HG03103 (cell line): ENCODE results near the gene ATXN7L3B.

Experiments used
- ATAC-seq: cut with Tn5 transposase; IDR thresholded peaks from one replicate; pipeline ENCODE4 v1.9.1; 2021; ENCODE audit warnings: low read depth; ENCODE audit not compliant: unreplicated experiment

The ATXN7L3B gene

GRCh38 chr12:74547249-74547648 lies 9.6 kb downstream of the ATXN7L3B start:
- ATAC-seq: no peak

GRCh38 chr12:74551291-74551690 lies 13.7 kb downstream of the ATXN7L3B start:
- ATAC-seq: no peak

GRCh38 chr12:74552201-74552600 lies 14.6 kb downstream of the ATXN7L3B start:
- ATAC-seq: no peak

- ATAC-seq: no peak
Measured at GRCh38 chr12:74559728-74560127, 22.1 kb downstream of the ATXN7L3B start.

- no peak for ATAC-seq
Measured at GRCh38 chr12:74563927-74564326, 26.3 kb downstream of the ATXN7L3B start.

- no peak for ATAC-seq
Measured at GRCh38 chr12:74578486-74578885, 40.9 kb downstream of the ATXN7L3B start.

- no peak for ATAC-seq
Measured at GRCh38 chr12:74579446-74579845, 41.8 kb downstream of the ATXN7L3B start.

- ATAC-seq: no peak
Measured at GRCh38 chr12:74579981-74580380, 42.3 kb downstream of the ATXN7L3B start.

GRCh38 chr12:74581439-74581838 lies 43.8 kb downstream of the ATXN7L3B start:
- no peak for ATAC-seq

GRCh38 chr12:74584483-74585062 lies 46.9 kb downstream of the ATXN7L3B start:
- no peak for ATAC-seq

GRCh38 chr12:74586251-74586650 lies 48.6 kb downstream of the ATXN7L3B start:
- ATAC-seq: no peak
